Body of pancreas (tissue), 4 donors: ENCODE measurements around the gene ECE2. TPM values are rescaled to one million over a fixed set of nuclear protein-coding genes. Genes with fewer than 3 reads are reported as not detected.
A peak's percentile ranks its signal among the peaks of the same experiment; 100 is the strongest.

Experiments used
- ATAC-seq: fragments of 150-250 bp; one replicate; pipeline ENCODE4 v1.9.1; 2016
- DNase-seq, 4 donors: peaks; one replicate each; pipeline ENCODE4 v3.0.0-alpha.2; 2019
- H3K27ac ChIP-seq, 4 donors: fragments of 200-600 bp; sonication (generic); 1 replicate in 3 of 4; 2 replicates in 1 of 4; pipeline versions ENCODE4 v1.5.1 to v1.6.1; 2016 to 2019; ENCODE audit warnings: mild to moderate bottlenecking in 1 of 4, mixed read lengths in 1 of 4, moderate library complexity in 1 of 4
- H3K27me3 ChIP-seq, 2 donors: fragments of 200-600 bp; sonication (generic); one replicate each; pipeline ENCODE4 v1.6.0; 2016; ENCODE audit warnings: mild to moderate bottlenecking in 1 of 2
- H3K36me3 ChIP-seq, 2 donors: fragments of 200-600 bp; sonication (generic); replicated peaks in 1 of 2; 2 replicates each; pipeline ENCODE4 v1.5.1; 2016; ENCODE audit warnings: low read depth in 2 of 2; ENCODE audit not compliant: insufficient read depth in 1 of 2
- H3K4me1 ChIP-seq: fragments of 200-600 bp; sonication (generic); one replicate; pipeline ENCODE4 v1.6.0; 2016
- H3K4me3 ChIP-seq, 2 donors: fragments of 200-600 bp; sonication (generic); 1 replicate in 1 of 2; 2 replicates in 1 of 2; pipeline ENCODE4 v1.5.1; 2016 to 2019
- H3K9me3 ChIP-seq, 3 donors: fragments of 200-600 bp; sonication (generic); 1 replicate in 2 of 3; 2 replicates in 1 of 3; pipeline ENCODE4 v1.5.1; 2016
- POLR2A ChIP-seq, 3 donors: fragments of 450-650 bp; IDR thresholded peaks; one replicate each; pipeline ENCODE4 v1.6.1; 2016; ENCODE audit warnings: antibody characterized with exemption in 3 of 3, mild to moderate bottlenecking in 2 of 3
- WGBS, 2 donors: methylation state at CpG; one replicate each; pipeline ENCODE4 v1.1.5; 2017; 5-methylcytosine and 5-hydroxymethylcytosine counted together
- intact Hi-C: fragments of 100-400 bp; cut with DNase I; formaldehyde crosslinking; loops from one replicate; pipeline ENCODE4 v1.15.1; 2023
- total RNA-seq, 2 donors: library from RNA; depleted of rRNA; stranded (reverse); fragments of >200 nt; gene quantifications; one replicate each; pipeline ENCODE4 v1.1.0, GENCODE V29; 2016
- TF ChIP-seq, protein P1 (sequence below), 7 experiments: fragments of 450-650 bp in 4 of 7; fragments of 200-600 bp in 3 of 7; sonication (generic) in 3 of 7; IDR thresholded peaks; one replicate each; pipeline ENCODE4 v1.5.1; 2016 to 2019; ENCODE audit warnings: antibody characterized with exemption in 7 of 7

Gene ECE2
- total RNA-seq, 2 donors from 2014 or later: 11.7 to 18.8 TPM

DNA sequence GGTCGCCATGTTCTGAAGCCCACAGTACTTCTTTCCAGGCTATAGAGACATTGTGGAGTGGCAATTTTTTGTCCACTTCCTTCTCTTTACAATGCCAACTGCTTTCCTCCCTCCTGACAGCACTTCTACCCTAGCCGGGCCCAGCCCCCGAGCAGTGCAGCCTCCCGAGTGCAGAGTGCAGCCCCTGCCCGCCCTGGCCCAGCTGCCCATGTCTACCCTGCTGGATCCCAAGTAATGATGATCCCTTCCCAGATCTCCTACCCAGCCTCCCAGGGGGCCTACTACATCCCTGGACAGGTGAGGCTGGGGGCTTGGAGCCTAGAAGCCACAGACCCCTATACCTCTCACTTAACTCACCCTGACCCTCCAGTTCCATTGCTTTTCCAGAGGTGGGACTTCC is 41.4 kb downstream of the ECE2 start:
- peak overlapping the region in 3 of 4 donors; percentile 55 to 98 (median 86) for H3K27ac ChIP-seq
- ATAC-seq (no peak), DNase-seq (no peak)
- H3K4me1 ChIP-seq: peaks cover 67% of the 10 kb centered on the region
- H3K9me3 ChIP-seq: no peaks in the 10 kb centered on the region
- intact Hi-C loops: no loop called here
- 32 to 47% methylated on average over 5 of the region's 5 CpGs for WGBS, 2 donors
- H3K4me3 ChIP-seq: no peak overlapping the region
- H3K27me3 ChIP-seq: no peaks in the 10 kb centered on the region
- no peak for TF ChIP-seq POLR2A (IDR thresholded peaks at IDR 0.05)
- TF ChIP-seq, protein P1, sequence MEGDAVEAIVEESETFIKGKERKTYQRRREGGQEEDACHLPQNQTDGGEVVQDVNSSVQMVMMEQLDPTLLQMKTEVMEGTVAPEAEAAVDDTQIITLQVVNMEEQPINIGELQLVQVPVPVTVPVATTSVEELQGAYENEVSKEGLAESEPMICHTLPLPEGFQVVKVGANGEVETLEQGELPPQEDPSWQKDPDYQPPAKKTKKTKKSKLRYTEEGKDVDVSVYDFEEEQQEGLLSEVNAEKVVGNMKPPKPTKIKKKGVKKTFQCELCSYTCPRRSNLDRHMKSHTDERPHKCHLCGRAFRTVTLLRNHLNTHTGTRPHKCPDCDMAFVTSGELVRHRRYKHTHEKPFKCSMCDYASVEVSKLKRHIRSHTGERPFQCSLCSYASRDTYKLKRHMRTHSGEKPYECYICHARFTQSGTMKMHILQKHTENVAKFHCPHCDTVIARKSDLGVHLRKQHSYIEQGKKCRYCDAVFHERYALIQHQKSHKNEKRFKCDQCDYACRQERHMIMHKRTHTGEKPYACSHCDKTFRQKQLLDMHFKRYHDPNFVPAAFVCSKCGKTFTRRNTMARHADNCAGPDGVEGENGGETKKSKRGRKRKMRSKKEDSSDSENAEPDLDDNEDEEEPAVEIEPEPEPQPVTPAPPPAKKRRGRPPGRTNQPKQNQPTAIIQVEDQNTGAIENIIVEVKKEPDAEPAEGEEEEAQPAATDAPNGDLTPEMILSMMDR (IDR thresholded peaks at IDR 0.05): no peak
- H3K36me3 ChIP-seq: peaks cover 7 to 16% of the 10 kb centered on the region in 2 donors

DNA sequence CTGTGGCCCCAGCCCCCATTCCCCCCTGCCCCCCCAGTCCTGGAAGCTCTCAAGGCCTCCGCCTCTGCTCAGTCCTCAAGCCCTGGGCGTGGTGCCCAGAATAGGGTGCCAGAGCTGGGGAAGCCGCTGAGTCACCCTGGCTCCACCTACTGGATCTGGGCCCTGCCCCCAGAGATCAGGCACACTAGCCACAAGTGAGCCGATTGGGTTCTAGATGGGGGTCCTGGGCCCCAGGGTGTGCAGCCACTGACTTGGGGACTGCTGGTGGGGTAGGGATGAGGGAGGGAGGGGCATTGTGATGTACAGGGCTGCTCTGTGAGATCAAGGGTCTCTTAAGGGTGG is 44.3 kb downstream of the ECE2 start:
- intact Hi-C loops: no loop called here
- Histone ChIP-seq H3K4me1 (peaks cover 67% of the 10 kb centered on the region), H3K4me3 (no peak overlapping the region), H3K36me3 (peaks cover 27 to 43% of the 10 kb centered on the region in 2 donors), H3K9me3 (no peaks in the 10 kb centered on the region), H3K27me3 (no peaks in the 10 kb centered on the region), H3K27ac (peak overlapping the region; percentile 86 to 98 (median 94))
- WGBS, 2 donors: 0% methylated on average over 2 to 3 of the region's 4 CpGs
- ATAC-seq (peak; percentile 92), DNase-seq (peak; percentile 98 to 99 (median 98))
- TF ChIP-seq, protein P1 (IDR thresholded peaks at IDR 0.05): no peak
- TF ChIP-seq POLR2A (IDR thresholded peaks at IDR 0.05): no peak

DNA sequence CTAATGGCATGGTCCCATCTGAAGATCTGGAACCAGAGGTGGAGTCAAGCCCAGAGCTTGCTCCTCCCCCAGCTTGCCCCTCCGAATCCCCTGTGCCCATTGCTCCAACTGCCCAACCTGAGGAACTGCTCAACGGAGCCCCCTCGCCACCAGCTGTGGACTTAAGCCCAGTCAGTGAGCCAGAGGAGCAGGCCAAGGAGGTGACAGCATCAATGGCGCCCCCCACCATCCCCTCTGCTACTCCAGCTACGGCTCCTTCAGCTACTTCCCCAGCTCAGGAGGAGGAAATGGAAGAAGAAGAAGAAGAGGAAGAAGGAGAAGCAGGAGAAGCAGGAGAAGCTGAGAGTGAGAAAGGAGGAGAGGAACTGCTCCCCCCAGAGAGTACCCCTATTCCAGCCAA is 45.8 kb downstream of the ECE2 start:
- Histone ChIP-seq H3K27ac (peak overlapping the region in 3 of 4 donors; percentile 41 to 94 (median 47)), H3K36me3 (peaks cover 43 to 59% of the 10 kb centered on the region in 2 donors), H3K4me3 (no peak overlapping the region), H3K27me3 (no peaks in the 10 kb centered on the region), H3K4me1 (peaks cover 58% of the 10 kb centered on the region), H3K9me3 (no peaks in the 10 kb centered on the region)
- TF ChIP-seq POLR2A (IDR thresholded peaks at IDR 0.05): peak in 1 of 3 donors; percentile 10
- TF ChIP-seq, protein P1 (IDR thresholded peaks at IDR 0.05): no peak
- intact Hi-C loops: no loop called here
- DNase-seq (no peak), ATAC-seq (no peak)
- 63 to 82% methylated on average over 5 of the region's 5 CpGs for WGBS, 2 donors

DNA sequence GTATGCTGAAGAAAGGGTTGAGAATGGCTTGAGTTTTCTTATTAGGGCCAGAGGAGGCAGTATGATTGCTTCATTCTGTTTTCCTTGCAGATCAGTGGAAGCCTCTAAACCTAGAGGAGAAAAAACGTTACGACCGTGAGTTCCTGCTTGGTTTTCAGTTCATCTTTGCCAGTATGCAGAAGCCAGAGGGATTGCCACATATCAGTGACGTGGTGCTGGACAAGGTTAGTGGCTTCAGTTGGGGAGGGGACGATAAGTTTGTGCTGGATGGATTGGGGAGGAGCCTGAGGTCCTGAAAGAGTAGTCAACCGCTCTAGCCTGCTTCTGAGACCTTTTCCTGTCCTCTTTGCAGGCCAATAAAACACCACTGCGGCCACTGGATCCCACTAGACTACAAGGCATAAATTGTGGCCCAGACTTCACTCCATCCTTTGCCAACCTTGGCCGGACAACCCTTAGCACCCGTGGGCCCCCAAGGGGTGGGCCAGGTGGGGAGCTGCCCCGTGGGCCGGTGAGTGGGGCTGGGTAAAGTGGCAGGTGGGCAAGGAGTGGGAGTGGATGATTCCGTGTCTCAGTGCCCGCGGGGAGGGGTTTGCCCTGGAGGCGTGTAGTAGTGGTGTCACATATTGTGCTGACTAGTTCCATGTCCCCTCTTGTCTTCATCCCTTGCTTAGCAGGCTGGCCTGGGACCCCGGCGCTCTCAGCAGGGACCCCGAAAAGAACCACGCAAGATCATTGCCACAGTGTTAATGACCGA is 47.1 kb downstream of the ECE2 start:
- no peak for TF ChIP-seq POLR2A (IDR thresholded peaks at IDR 0.05)
- TF ChIP-seq, protein P1 (IDR thresholded peaks at IDR 0.05): no peak
- peaks cover 45% of the 10 kb centered on the region for H3K4me1 ChIP-seq
- ATAC-seq (no peak), DNase-seq (peak in 2 of 4 donors; percentile 23 to 62)
- no peak overlapping the region for H3K4me3 ChIP-seq
- H3K27ac ChIP-seq: peak overlapping the region in 2 of 4 donors; percentile 47 to 94
- 71 to 86% methylated on average over 20 of the region's 20 CpGs for WGBS, 2 donors
- peaks cover 55 to 72% of the 10 kb centered on the region in 2 donors for H3K36me3 ChIP-seq
- no peaks in the 10 kb centered on the region for H3K9me3 ChIP-seq
- no peaks in the 10 kb centered on the region for H3K27me3 ChIP-seq
- intact Hi-C loops: no loop called here

DNA sequence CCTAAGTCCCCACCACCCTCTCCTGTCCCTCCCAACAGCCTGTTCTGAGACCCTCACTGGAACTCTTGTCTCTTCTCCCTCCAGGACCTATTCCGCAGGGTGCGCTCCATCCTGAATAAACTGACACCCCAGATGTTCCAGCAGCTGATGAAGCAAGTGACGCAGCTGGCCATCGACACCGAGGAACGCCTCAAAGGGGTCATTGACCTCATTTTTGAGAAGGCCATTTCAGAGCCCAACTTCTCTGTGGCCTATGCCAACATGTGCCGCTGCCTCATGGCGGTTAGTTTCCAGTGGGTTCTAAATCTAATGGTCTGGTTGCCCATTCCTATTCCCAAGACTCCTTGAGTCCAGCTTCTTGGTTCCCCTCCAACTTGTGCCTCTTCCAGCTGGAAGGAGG is 47.9 kb downstream of the ECE2 start:
- Histone ChIP-seq H3K27ac (no peak overlapping the region), H3K9me3 (no peaks in the 10 kb centered on the region), H3K27me3 (no peaks in the 10 kb centered on the region), H3K36me3 (peaks cover 61 to 80% of the 10 kb centered on the region in 2 donors), H3K4me1 (peaks cover 38% of the 10 kb centered on the region), H3K4me3 (no peak overlapping the region)
- ATAC-seq (no peak), DNase-seq (no peak)
- TF ChIP-seq POLR2A (IDR thresholded peaks at IDR 0.05): no peak
- TF ChIP-seq, protein P1 (IDR thresholded peaks at IDR 0.05): no peak
- 80 to 98% methylated on average over 4 to 8 of the region's 8 CpGs for WGBS, 2 donors
- intact Hi-C loops: no loop called here
